Hepatocyte (in vitro differentiated cells): ENCODE results near the gene LDAF1. TPM values are rescaled to one million over a fixed set of nuclear protein-coding genes. Genes with fewer than 3 reads are reported as not detected.

Experiments
- DNase-seq: peaks from one replicate; pipeline ENCODE4 v3.0.0-alpha.2; 2016; ENCODE audit warnings: low spot score
- H2AFZ ChIP-seq: fragments of 200-600 bp; sonication (generic); 2 replicates; pipeline ENCODE4 v1.6.0; 2016; ENCODE audit warnings: antibody characterized with exemption, mild to moderate bottlenecking
- H3K27ac ChIP-seq: fragments of 200-600 bp; sonication (generic); 2 replicates; pipeline ENCODE4 v1.5.1; 2016; ENCODE audit warnings: mild to moderate bottlenecking
- H3K27me3 ChIP-seq: fragments of 200-600 bp; sonication (generic); 2 replicates; pipeline ENCODE4 v1.6.1; 2016
- H3K36me3 ChIP-seq: fragments of 200-600 bp; sonication (generic); replicated peaks from 2 replicates; pipeline ENCODE4 v1.5.1; 2016; ENCODE audit warnings: low read depth; ENCODE audit not compliant: insufficient read depth
- H3K4me1 ChIP-seq: fragments of 200-600 bp; sonication (generic); 2 replicates; pipeline ENCODE4 v1.5.1; 2016; ENCODE audit warnings: mild to moderate bottlenecking, moderate library complexity; ENCODE audit not compliant: insufficient read depth
- H3K4me2 ChIP-seq: fragments of 200-600 bp; sonication (generic); 2 replicates; pipeline ENCODE4 v1.6.0; 2016
- H3K4me3 ChIP-seq: fragments of 200-600 bp; sonication (generic); 2 replicates; pipeline ENCODE4 v1.5.1; 2016; ENCODE audit warnings: mild to moderate bottlenecking
- H3K79me2 ChIP-seq: fragments of 200-600 bp; sonication (generic); 2 replicates; pipeline ENCODE4 v1.6.0; 2017; ENCODE audit warnings: mild to moderate bottlenecking
- H3K9me2 ChIP-seq: fragments of 200-600 bp; sonication (generic); replicated peaks from 2 replicates; pipeline ENCODE4 v1.6.0; 2017; ENCODE audit warnings: mild to moderate bottlenecking; ENCODE audit not compliant: insufficient read depth
- H3K9me3 ChIP-seq: fragments of 200-600 bp; sonication (generic); 2 replicates; pipeline ENCODE4 v1.5.1; 2016; ENCODE audit warnings: low read depth, mild to moderate bottlenecking
- H4K20me1 ChIP-seq: fragments of 200-600 bp; sonication (generic); 2 replicates; pipeline ENCODE4 v1.6.0; 2016; ENCODE audit warnings: mild to moderate bottlenecking; ENCODE audit not compliant: insufficient read depth, poor library complexity, severe bottlenecking
- EZH2 ChIP-seq: fragments of 200-600 bp; sonication (generic); IDR thresholded peaks from 2 replicates; pipeline ENCODE4 v1.6.1; 2016; ENCODE audit warnings: antibody characterized with exemption, mild to moderate bottlenecking, borderline replicate concordance
- EZH2phosphoT487 ChIP-seq: fragments of 200-600 bp; sonication (generic); IDR thresholded peaks from one replicate; pipeline ENCODE4 v1.6.1; 2018; ENCODE audit warnings: antibody characterized with exemption, mild to moderate bottlenecking, low read depth, moderate library complexity; ENCODE audit not compliant: unreplicated experiment, severe bottlenecking
- WGBS: methylation state at CpG from one replicate; pipeline ENCODE4 v1.1.6; 2016; ENCODE audit warnings: low lambda C conversion rate; ENCODE audit errors: missing lambda C conversion rate; 5-methylcytosine and 5-hydroxymethylcytosine counted together
- polyA plus RNA-seq: library from polyadenylated mRNA; unstranded; fragments of >200 nt; fragmentation: Nextera tagmentation; extraction: Ambion mirVana; gene quantifications from 2 replicates; pipeline ENCODE4 v1.2.1, GENCODE V29; 2016
- total RNA-seq: library from RNA; depleted of rRNA; stranded (reverse); fragments of >200 nt; gene quantifications from 2 replicates; pipeline ENCODE4 v1.2.3, GENCODE V29; 2014
- TF ChIP-seq, protein P1 (sequence below): fragments of 200-600 bp; sonication (generic); IDR thresholded peaks from 2 replicates; pipeline ENCODE4 v1.5.1; 2016; ENCODE audit warnings: antibody characterized with exemption, mild to moderate bottlenecking; ENCODE audit not compliant: poor library complexity

The LDAF1 gene
- total and polyA plus RNA-seq, 2 experiments from 2014 or later = 16.0 to 32.4 TPM

DNA sequence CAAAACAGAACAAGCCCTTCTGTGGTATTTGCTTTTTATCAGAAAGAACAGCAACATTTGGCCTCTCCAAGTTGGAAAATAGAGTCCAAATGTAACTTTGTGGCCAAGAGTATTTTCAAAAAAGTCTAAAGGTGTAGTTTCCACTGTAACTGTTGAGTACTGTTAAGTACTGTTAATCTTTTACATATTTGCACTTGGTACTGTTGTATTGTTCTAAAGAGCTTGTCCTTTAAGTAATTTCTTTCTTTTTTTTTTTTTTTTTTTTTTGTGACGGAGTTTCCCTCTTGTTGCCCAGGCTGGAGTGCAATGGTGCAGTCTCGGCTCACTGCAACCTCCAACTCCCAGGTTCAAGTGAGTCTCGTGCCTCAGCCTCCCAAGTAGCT is 21.5 kb downstream of the LDAF1 start:
- H3K36me3 ChIP-seq = no peaks in the 10 kb centered on the region
- H3K4me3 ChIP-seq = no peak overlapping the region
- no peak overlapping the region for H3K27ac ChIP-seq
- H4K20me1 ChIP-seq = no peaks in the 10 kb centered on the region
- H3K9me2 ChIP-seq = no peaks in the 10 kb centered on the region
- TF ChIP-seq EZH2 (no peak), EZH2phosphoT487 (no peak)
- TF ChIP-seq, protein P1, sequence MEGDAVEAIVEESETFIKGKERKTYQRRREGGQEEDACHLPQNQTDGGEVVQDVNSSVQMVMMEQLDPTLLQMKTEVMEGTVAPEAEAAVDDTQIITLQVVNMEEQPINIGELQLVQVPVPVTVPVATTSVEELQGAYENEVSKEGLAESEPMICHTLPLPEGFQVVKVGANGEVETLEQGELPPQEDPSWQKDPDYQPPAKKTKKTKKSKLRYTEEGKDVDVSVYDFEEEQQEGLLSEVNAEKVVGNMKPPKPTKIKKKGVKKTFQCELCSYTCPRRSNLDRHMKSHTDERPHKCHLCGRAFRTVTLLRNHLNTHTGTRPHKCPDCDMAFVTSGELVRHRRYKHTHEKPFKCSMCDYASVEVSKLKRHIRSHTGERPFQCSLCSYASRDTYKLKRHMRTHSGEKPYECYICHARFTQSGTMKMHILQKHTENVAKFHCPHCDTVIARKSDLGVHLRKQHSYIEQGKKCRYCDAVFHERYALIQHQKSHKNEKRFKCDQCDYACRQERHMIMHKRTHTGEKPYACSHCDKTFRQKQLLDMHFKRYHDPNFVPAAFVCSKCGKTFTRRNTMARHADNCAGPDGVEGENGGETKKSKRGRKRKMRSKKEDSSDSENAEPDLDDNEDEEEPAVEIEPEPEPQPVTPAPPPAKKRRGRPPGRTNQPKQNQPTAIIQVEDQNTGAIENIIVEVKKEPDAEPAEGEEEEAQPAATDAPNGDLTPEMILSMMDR = no peak
- H3K9me3 ChIP-seq = no peaks in the 10 kb centered on the region
- H2AFZ ChIP-seq = no peak overlapping the region
- no peak overlapping the region for H3K4me2 ChIP-seq
- WGBS = 82% methylated on average over 3 of the region's 3 CpGs
- no peak for DNase-seq
- H3K4me1 ChIP-seq = no peaks in the 10 kb centered on the region
- no peaks in the 10 kb centered on the region for H3K27me3 ChIP-seq
- H3K79me2 ChIP-seq = no peaks in the 10 kb centered on the region

DNA sequence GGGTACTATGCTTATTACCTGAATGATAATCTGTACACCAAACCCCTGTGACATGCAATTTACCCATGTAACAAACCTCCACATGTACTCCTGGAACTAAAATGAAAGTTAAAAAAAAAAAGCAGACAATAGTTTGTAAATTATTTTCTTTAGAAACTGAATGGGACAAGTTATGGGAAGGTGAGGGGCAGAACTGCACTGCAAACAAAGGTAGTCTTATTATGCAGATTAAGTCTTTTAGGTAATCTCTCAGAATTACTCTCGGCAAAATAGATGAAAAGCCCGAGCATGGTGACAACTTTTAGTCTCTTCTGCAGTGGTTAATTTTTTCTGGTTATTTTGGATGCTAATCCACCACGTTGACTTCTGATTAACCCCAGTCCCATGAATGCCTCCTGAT is 25.5 kb downstream of the LDAF1 start:
- WGBS = 93% methylated on average over 3 of the region's 3 CpGs
- Histone ChIP-seq H4K20me1 (no peaks in the 10 kb centered on the region), H3K27ac (no peak overlapping the region), H3K9me3 (no peaks in the 10 kb centered on the region), H3K36me3 (no peaks in the 10 kb centered on the region), H2AFZ (no peak overlapping the region), H3K79me2 (no peaks in the 10 kb centered on the region), H3K4me1 (no peaks in the 10 kb centered on the region), H3K27me3 (no peaks in the 10 kb centered on the region), H3K9me2 (no peaks in the 10 kb centered on the region), H3K4me2 (no peak overlapping the region), H3K4me3 (no peak overlapping the region)
- TF ChIP-seq, protein P1 = no peak
- TF ChIP-seq EZH2 = no peak
- no peak for TF ChIP-seq EZH2phosphoT487
- no peak for DNase-seq

DNA sequence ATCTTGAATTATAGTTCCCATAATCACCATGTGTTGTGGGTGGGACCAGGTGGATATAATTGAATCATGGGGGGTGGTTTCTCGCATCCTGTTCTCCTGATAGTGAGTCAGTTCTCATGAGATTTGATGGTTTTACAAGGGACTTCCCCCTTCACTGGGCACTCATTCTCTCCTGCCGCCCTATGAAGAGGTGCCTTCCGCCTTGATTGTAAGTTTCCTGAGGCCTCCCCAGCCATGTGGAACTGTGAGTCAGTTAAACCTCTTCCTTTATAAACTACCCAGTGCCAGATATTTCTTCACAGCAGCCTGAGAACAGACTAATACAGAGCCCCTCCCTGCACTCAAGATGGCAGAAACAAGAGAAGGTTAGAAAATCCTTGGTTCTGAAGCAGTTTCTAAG is 26.4 kb downstream of the LDAF1 start:
- no peak overlapping the region for H3K4me3 ChIP-seq
- no peak overlapping the region for H2AFZ ChIP-seq
- H3K4me1 ChIP-seq = no peaks in the 10 kb centered on the region
- no peak for TF ChIP-seq EZH2
- TF ChIP-seq, protein P1 = no peak
- TF ChIP-seq EZH2phosphoT487 = no peak
- H3K9me3 ChIP-seq = no peaks in the 10 kb centered on the region
- no peak overlapping the region for H3K4me2 ChIP-seq
- WGBS = 79% methylated on average over 3 of the region's 3 CpGs
- H3K36me3 ChIP-seq = no peaks in the 10 kb centered on the region
- no peak overlapping the region for H3K27ac ChIP-seq
- H3K9me2 ChIP-seq = no peaks in the 10 kb centered on the region
- H4K20me1 ChIP-seq = no peaks in the 10 kb centered on the region
- no peak for DNase-seq
- H3K27me3 ChIP-seq = no peaks in the 10 kb centered on the region
- no peaks in the 10 kb centered on the region for H3K79me2 ChIP-seq
